BJ (cell line): ENCODE results near the gene TJP3. TPM values are rescaled to one million over a fixed set of nuclear protein-coding genes. Genes with fewer than 3 reads are reported as not detected.
"Not testable (repeated sequence)": the region's sequence is repeated elsewhere in the genome, so short reads cannot be mapped to it uniquely, and the experiment has no call there.

ENCODE experiments used
- CTCF ChIA-PET: fragments of 350-600 bp; formaldehyde crosslinking; extraction: SDS; loops from one replicate; lab custom pipeline; 2021; ENCODE audit warnings: antibody characterized with exemption, inconsistent platforms; lab: Yijun Ruan, JAX
- POLR2A ChIA-PET: fragments of 300-600 bp; sonication (Branson Sonifier 250); formaldehyde crosslinking; extraction: SDS; loops from one replicate; lab custom pipeline; 2021; ENCODE audit warnings: antibody characterized with exemption; lab: Charles Lee
- DNase-seq: peaks from one replicate; pipeline ENCODE4 v3.0.0-alpha.2; 2011; ENCODE audit warnings: low read depth
- H3K27me3 ChIP-seq: 2 replicates; pipeline ENCODE4 v1.6.0; 2011; ENCODE audit warnings: low read length; ENCODE audit not compliant: control insufficient read depth, insufficient read depth
- H3K36me3 ChIP-seq: 2 replicates; pipeline ENCODE4 v1.5.1; 2011; ENCODE audit warnings: low read length; ENCODE audit not compliant: control insufficient read depth, insufficient read depth
- H3K4me3 ChIP-seq: 2 replicates; pipeline ENCODE4 v1.5.1; 2011; ENCODE audit warnings: low read depth, mild to moderate bottlenecking, control low read depth, low read length
- CTCF ChIP-seq: IDR thresholded peaks from 2 replicates; pipeline ENCODE4 v1.5.1; 2011; ENCODE audit warnings: low read depth, mild to moderate bottlenecking, control low read depth, inconsistent platforms, low read length, moderate library complexity; ENCODE audit not compliant: insufficient read depth
- polyA plus RNA-seq: library from polyadenylated mRNA; depleted of rRNA; stranded (reverse); fragments of >200 nt; gene quantifications from 2 replicates; pipeline ENCODE4 v1.2.3, GENCODE V29; 2011

TJP3 gene
- polyA plus RNA-seq, 1 experiment: not detected

- TF ChIP-seq CTCF: no peak
- CTCF ChIA-PET: interaction anchor here (1.0 to 2.5 kb wide), 7 partner anchors 38 to 58 kb away, joined by 3 to 11 read pairs (median 5); partner anchors contain the start of gene PIP5K1C
- no peak overlapping the region for H3K4me3 ChIP-seq
- POLR2A ChIA-PET: no interaction called here
- H3K27me3 ChIP-seq: no peaks in the 10 kb centered on the region
- H3K36me3 ChIP-seq: peaks cover 42% of the 10 kb centered on the region
- no peak for DNase-seq
Measured at GRCh38 chr19:3661284-3662238, 46.6 kb upstream of the TJP3 start.

- DNase-seq: no peak
- CTCF ChIA-PET: interaction anchor here (1.6 to 5.9 kb wide), 2 partner anchors 37 to 54 kb away, joined by 4 to 99 read pairs; partner anchors contain the start of gene PIP5K1C
- Histone ChIP-seq H3K4me3 (no peak overlapping the region), H3K27me3 (no peaks in the 10 kb centered on the region), H3K36me3 (peaks cover 38% of the 10 kb centered on the region)
- POLR2A ChIA-PET: no interaction called here
- TF ChIP-seq CTCF: no peak
Measured at GRCh38 chr19:3663838-3664237, 44.3 kb upstream of the TJP3 start.

DNA sequence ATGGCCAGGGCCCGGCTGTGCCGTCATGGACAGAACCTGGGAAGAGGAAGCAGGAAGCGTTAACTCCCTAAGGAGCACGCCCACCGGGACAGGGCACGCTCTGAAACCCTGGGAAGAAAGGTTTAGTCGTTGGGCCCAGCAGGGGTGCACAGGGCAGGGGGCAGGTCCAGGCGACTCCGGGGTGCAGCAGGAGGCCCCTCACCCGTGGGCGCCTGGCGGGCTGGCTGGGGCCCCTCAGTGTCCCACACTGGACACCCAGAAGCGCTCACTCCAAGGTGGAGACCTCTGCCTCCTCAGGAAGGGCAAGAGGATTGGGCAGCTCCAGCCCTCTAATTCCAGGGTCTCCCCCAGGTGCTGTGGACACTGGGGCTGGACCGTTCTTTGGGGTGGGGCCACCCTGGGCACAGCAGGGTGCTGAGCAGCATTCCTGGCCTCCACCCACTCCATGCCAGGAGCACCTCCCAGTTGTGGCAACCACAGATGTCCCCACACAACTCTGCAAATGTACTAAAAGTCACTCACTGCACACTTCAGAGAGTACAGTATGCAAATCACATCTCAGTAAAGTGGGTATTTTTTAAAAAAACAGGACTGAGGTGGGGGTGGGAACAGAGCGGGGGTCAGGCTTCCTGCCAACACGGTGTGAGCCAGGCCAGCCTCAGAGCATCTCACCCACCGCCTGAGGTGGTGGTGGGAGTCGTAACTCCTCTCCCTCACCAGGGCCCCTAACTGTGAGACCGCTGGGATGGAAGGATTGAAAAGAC lies 43.1 kb upstream of the TJP3 start:
- H3K36me3 ChIP-seq: peaks cover 34% of the 10 kb centered on the region
- no peaks in the 10 kb centered on the region for H3K27me3 ChIP-seq
- TF ChIP-seq CTCF: no peak
- DNase-seq: no peak
- no peak overlapping the region for H3K4me3 ChIP-seq
- ChIA-PET POLR2A (no interaction called here), CTCF (interaction anchor here (1.1 to 5.9 kb wide), 6 partner anchors 9 to 52 kb away, joined by 3 to 99 read pairs (median 6); partner anchors contain the start of genes PIP5K1C and TJP3)

- Histone ChIP-seq H3K4me3 (no peak overlapping the region), H3K27me3 (no peaks in the 10 kb centered on the region), H3K36me3 (peaks cover 27% of the 10 kb centered on the region)
- ChIA-PET CTCF (interaction anchor here (0.8 to 5.9 kb wide), 12 partner anchors 9 to 52 kb away, joined by 3 to 99 read pairs (median 6); partner anchors contain the start of genes PIP5K1C and TJP3), POLR2A (no interaction called here)
- peak; percentile 94 for TF ChIP-seq CTCF
- no peak for DNase-seq
Measured at GRCh38 chr19:3665681-3666544, 42.3 kb upstream of the TJP3 start.

GRCh38 chr19:3666545-3666856 lies 41.7 kb upstream of the TJP3 start:
- DNase-seq, H3K4me3 ChIP-seq, H3K27me3 ChIP-seq, POLR2A ChIA-PET: not testable (repeated sequence)
- H3K36me3 ChIP-seq: peaks cover 24% of the 10 kb centered on the region
- CTCF ChIA-PET: interaction anchor here (0.8 to 5.9 kb wide), 10 partner anchors 10 to 52 kb away, joined by 3 to 99 read pairs (median 7); partner anchors contain the start of genes PIP5K1C and TJP3
